K562 (cell line): ENCODE results near the gene MKLN1. TPM values are rescaled to one million over a fixed set of nuclear protein-coding genes. Genes with fewer than 3 reads are reported as not detected.
A peak's percentile ranks its signal among the peaks of the same experiment; 100 is the strongest.

Experiments used
- CHAMP1 ChIP-seq: fragments of 450-650 bp; IDR thresholded peaks from 2 replicates; pipeline ENCODE4 v1.6.1; 2016; ENCODE audit warnings: mild to moderate bottlenecking
- CHCHD3 ChIP-seq: fragments of 250-450 bp; sonication (Bioruptor Pico); IDR thresholded peaks from 2 replicates; pipeline ENCODE4 v2.1.2; 2022; ENCODE audit warnings: mild to moderate bottlenecking
- DACH1 ChIP-seq: fragments of 450-650 bp; IDR thresholded peaks from 2 replicates; pipeline ENCODE4 v1.6.1; 2018; ENCODE audit not compliant: partially characterized antibody
- ETV6 ChIP-seq, 3 experiments: fragments of 150-350 bp in 1 of 3; sonication (generic) in 1 of 3; formaldehyde crosslinking in 1 of 3; IDR thresholded peaks; 2 replicates each; pipeline versions ENCODE4 v1.6.1 to v1.8.0; 2014 to 2022; ENCODE audit warnings: borderline replicate concordance in 2 of 3, low read depth in 2 of 3, antibody characterized with exemption in 1 of 3, low read length in 1 of 3, mild to moderate bottlenecking in 1 of 3, missing genetic modification reagents in 1 of 3
- FOXM1 ChIP-seq, 2 experiments: fragments of 450-650 bp in 1 of 2; sonication (generic) in 1 of 2; formaldehyde crosslinking in 1 of 2; IDR thresholded peaks; 2 replicates each; pipeline versions ENCODE4 v1.6.1 to v1.9.0; 2017 to 2022; ENCODE audit warnings: low read depth in 2 of 2, mild to moderate bottlenecking in 2 of 2, missing genetic modification reagents in 1 of 2, moderate library complexity in 1 of 2
- KDM1A ChIP-seq, 2 experiments: fragments of 450-650 bp; IDR thresholded peaks; 2 replicates each; pipeline ENCODE4 v1.6.1; 2016; ENCODE audit warnings: mild to moderate bottlenecking in 2 of 2
- LARP7 ChIP-seq: fragments of 450-650 bp; IDR thresholded peaks from 2 replicates; pipeline ENCODE4 v1.6.1; 2016
- MCM7 ChIP-seq, 2 experiments: fragments of 450-650 bp; IDR thresholded peaks; 2 replicates each; pipeline ENCODE4 v1.6.1; 2016 to 2018
- MEIS2 ChIP-seq: fragments of 450-650 bp; IDR thresholded peaks from 2 replicates; pipeline ENCODE4 v1.6.1; 2014; ENCODE audit warnings: mild to moderate bottlenecking; ENCODE audit not compliant: partially characterized antibody
- MLX ChIP-seq, 2 experiments: fragments of 450-650 bp in 1 of 2; sonication (generic) in 1 of 2; formaldehyde crosslinking; conservative IDR thresholded peaks; 2 replicates each; pipeline versions ENCODE4 v1.4.0 to v1.8.1; 2020 to 2022; ENCODE audit warnings: mild to moderate bottlenecking in 1 of 2, missing genetic modification reagents in 1 of 2
- PKNOX1 ChIP-seq: fragments of 450-650 bp; IDR thresholded peaks from 2 replicates; pipeline ENCODE4 v1.6.1; 2016
- SNRNP70 ChIP-seq: fragments of 200-400 bp; formaldehyde crosslinking; optimal IDR thresholded peaks from 2 replicates; pipeline ENCODE3; 2017; ENCODE audit warnings: low read depth, low read length
- STAT5B ChIP-seq: fragments of 250-450 bp; sonication (Bioruptor Pico); IDR thresholded peaks from 2 replicates; pipeline ENCODE4 v1.8.0; 2021; ENCODE audit warnings: mild to moderate bottlenecking, inconsistent platforms
- ZBTB33 ChIP-seq: sonication (generic); formaldehyde crosslinking; IDR thresholded peaks from 2 replicates; pipeline ENCODE4 v1.8.1; 2023; ENCODE audit warnings: mild to moderate bottlenecking, missing genetic modification reagents
- polyA plus RNA-seq, 8 experiments: library from polyadenylated mRNA; depleted of rRNA in 4 of 8; stranded (reverse) in 5 of 8; unstranded in 3 of 8; fragments of >200 nt; fragmentation: Nextera tagmentation in 2 of 8; fragmentation: Illumina TruSeq in 1 of 8; extraction: Ambion mirVana in 2 of 8; extraction: Trizol in 1 of 8; gene quantifications; 2 replicates each; pipeline versions ENCODE4 v1.2.1 to v1.2.3, GENCODE V29; 2011 to 2014; ENCODE audit warnings: inconsistent platforms in 1 of 8, missing spikeins in 1 of 8
- total RNA-seq, 7 experiments: library from RNA; depleted of rRNA in 6 of 7; stranded (reverse); fragments of >200 nt in 6 of 7; fragmentation: Illumina TruSeq in 2 of 7; extraction: Trizol in 2 of 7; gene quantifications; 2 replicates each; pipeline versions ENCODE4 v1.2.1 to v1.2.3, GENCODE V29; 2011 to 2021; ENCODE audit warnings: low replicate concordance in 1 of 7
- TF ChIP-seq, protein P1 (sequence below), 2 experiments: fragments of 200-800 bp in 1 of 2; sonication (Bioruptor generic) in 1 of 2; sonication (generic) in 1 of 2; formaldehyde crosslinking in 1 of 2; IDR thresholded peaks in 1 of 2; conservative IDR thresholded peaks in 1 of 2; 2 replicates each; pipeline versions ENCODE4 v1.5.0 to v1.6.1; 2016 to 2020; ENCODE audit warnings: missing compliant biosample characterization in 1 of 2, missing genetic modification characterization in 1 of 2, missing genetic modification reagents in 1 of 2

Gene MKLN1
- total and polyA plus RNA-seq, 9 of the 15 experiments (the other 6 are each of a cell fraction or from before 2014, with no cell fraction given): 18.6 to 80.4 (median 56.0) TPM

DNA sequence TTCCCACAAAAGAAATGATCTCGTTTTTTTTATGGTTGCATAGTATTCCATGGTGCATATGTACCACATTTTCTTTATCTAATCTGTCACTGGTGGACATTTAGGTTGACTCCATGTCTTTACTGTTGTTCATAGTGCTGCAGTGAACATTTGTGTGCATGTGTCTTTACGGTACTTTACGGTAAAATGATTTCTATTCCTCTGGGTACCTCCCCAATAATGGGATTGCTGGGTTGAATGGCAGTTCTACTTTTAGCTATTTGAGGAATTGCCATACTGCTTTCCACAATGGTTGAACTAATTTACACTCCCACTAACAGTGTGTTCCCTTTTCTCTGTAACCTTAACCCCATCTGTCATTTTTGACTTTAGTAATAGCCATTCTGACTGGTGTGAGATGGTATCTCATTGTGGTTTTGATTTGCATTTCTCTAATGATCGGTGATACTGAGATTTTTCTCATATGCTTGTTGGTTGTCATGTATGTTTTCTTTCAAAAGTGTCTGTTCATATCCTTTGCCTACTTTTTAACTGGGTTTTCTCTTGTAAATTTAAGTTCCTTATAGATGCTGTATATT is 37.2 kb downstream of the MKLN1 start (continued):
- TF ChIP-seq ZBTB33 (peak; percentile 87), MCM7 (IDR thresholded peaks at IDR 0.05) (no peak), DACH1 (peak; percentile 19), MEIS2 (peak; percentile 75), FOXM1 (IDR thresholded peaks at IDR 0.05; ENCODE audit: low read depth) (no peak), FOXM1 (CRISPR knock-in tag; IDR thresholded peaks at IDR 0.05; ENCODE audit: low read depth) (no peak), SNRNP70 (no peak), LARP7 (no peak), CHCHD3 (no peak), KDM1A (IDR thresholded peaks at IDR 0.05) (peak; percentile 44 to 70; a peak in 3 of 4 replicates), CHAMP1 (peak; percentile 74), MLX (CRISPR knock-in tag; conservative IDR thresholded peaks at IDR 0.05) (no peak), STAT5B (CRISPR knock-in tag) (no peak), PKNOX1 (peak; percentile 43; the same call in 1 of the 2 replicates), ETV6 (IDR thresholded peaks at IDR 0.05; ENCODE audit: borderline replicate concordance in 1 of 2, low read depth in 2 of 2, low read length in 1 of 2) (no peak), ETV6 (CRISPR knock-in tag; IDR thresholded peaks at IDR 0.05; ENCODE audit: borderline replicate concordance) (0 out of 2 replicates have a peak, but pooled peaks have one; percentile 45)
- TF ChIP-seq, protein P1, sequence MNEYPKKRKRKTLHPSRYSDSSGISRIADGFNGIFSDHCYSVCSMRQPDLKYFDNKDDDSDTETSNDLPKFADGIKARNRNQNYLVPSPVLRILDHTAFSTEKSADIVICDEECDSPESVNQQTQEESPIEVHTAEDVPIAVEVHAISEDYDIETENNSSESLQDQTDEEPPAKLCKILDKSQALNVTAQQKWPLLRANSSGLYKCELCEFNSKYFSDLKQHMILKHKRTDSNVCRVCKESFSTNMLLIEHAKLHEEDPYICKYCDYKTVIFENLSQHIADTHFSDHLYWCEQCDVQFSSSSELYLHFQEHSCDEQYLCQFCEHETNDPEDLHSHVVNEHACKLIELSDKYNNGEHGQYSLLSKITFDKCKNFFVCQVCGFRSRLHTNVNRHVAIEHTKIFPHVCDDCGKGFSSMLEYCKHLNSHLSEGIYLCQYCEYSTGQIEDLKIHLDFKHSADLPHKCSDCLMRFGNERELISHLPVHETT (CRISPR knock-in tag; conservative IDR thresholded peaks at IDR 0.05 in 1 of 2, IDR thresholded peaks at IDR 0.05 in 1 of 2): no peak
- TF ChIP-seq, all 486 proteins: peak for 10
